GM18868 (cell line): ENCODE measurements around the gene ZNF679.
"Not testable (repeated sequence)": the region's sequence is repeated elsewhere in the genome, so short reads cannot be mapped to it uniquely, and the experiment has no call there.

Source experiments
- ATAC-seq: cut with Tn5 transposase; IDR thresholded peaks from one replicate; pipeline ENCODE4 v1.9.1; 2021; ENCODE audit warnings: mild to moderate bottlenecking, moderate library complexity; ENCODE audit not compliant: unreplicated experiment

ZNF679 gene

GRCh38 chr7:64308016-64308270 lies 79.7 kb downstream of the ZNF679 start:
- ATAC-seq, result no peak

GRCh38 chr7:64310426-64310825 lies 82.2 kb downstream of the ZNF679 start:
- no peak for ATAC-seq

GRCh38 chr7:64312826-64313225 lies 84.6 kb downstream of the ZNF679 start:
- ATAC-seq, result no peak

- peak; percentile 100 for ATAC-seq
These were observed 85.6 kb downstream of the ZNF679 start, which contains the start of gene ZNF736 for GRCh38 chr7:64313740-64314491. Gene ZNF736 (plus strand): TSS chr7:64313961. CDS start chr7:64314151, 190 bp downstream.

GRCh38 chr7:64314566-64314965 lies 86.3 kb downstream of the ZNF679 start:
- no peak for ATAC-seq

- ATAC-seq, result not testable (repeated sequence)
These were observed 87.9 kb downstream of the ZNF679 start for GRCh38 chr7:64316031-64316742.
